GM12874 (cell line): ENCODE results near the gene GABRQ.

ENCODE experiments used
- CTCF ChIP-seq: IDR thresholded peaks from 2 replicates; pipeline ENCODE4 v1.5.1; 2011; ENCODE audit warnings: low read depth, mild to moderate bottlenecking, control low read depth, low read length, moderate library complexity; ENCODE audit not compliant: insufficient read depth

GABRQ gene

GRCh38 chrX:152646961-152647360, 9.3 kb downstream of the GABRQ start:
- no peak for TF ChIP-seq CTCF

- TF ChIP-seq CTCF, result no peak
Measured at GRCh38 chrX:152647978-152648377, 10.3 kb downstream of the GABRQ start.

GRCh38 chrX:152652060-152652459, 14.4 kb downstream of the GABRQ start:
- TF ChIP-seq CTCF, result no peak

- no peak for TF ChIP-seq CTCF
Measured at GRCh38 chrX:152652467-152652866, 14.8 kb downstream of the GABRQ start.

- TF ChIP-seq CTCF, result no peak
Measured at GRCh38 chrX:152656087-152656486, 18.4 kb downstream of the GABRQ start.

GRCh38 chrX:152656890-152657289, 19.2 kb downstream of the GABRQ start:
- no peak for TF ChIP-seq CTCF

- TF ChIP-seq CTCF, result no peak
Measured at GRCh38 chrX:152658302-152658701, 20.6 kb downstream of the GABRQ start.

- TF ChIP-seq CTCF, result no peak
Measured at GRCh38 chrX:152663086-152663485, 25.4 kb downstream of the GABRQ start.
